Loucy (cell line): Measurements from ENCODE around the gene GRIN3B.

Source experiments
- H2AFZ ChIP-seq: fragments of 200-600 bp; sonication (generic); 2 replicates; pipeline ENCODE4 v1.6.0; 2016; ENCODE audit warnings: antibody characterized with exemption, mild to moderate bottlenecking, low read length, moderate library complexity
- H3F3A ChIP-seq: fragments of 200-600 bp; 2 replicates; pipeline ENCODE4 v1.6.0; 2016; ENCODE audit warnings: antibody characterized with exemption, low read depth, mild to moderate bottlenecking
- H3K27me3 ChIP-seq: fragments of 200-600 bp; sonication (generic); 2 replicates; pipeline ENCODE4 v1.6.1; 2014; ENCODE audit warnings: low read length, mild to moderate bottlenecking; ENCODE audit not compliant: insufficient read depth, poor library complexity, severe bottlenecking
- H3K36me3 ChIP-seq: fragments of 200-600 bp; sonication (generic); 2 replicates; pipeline ENCODE4 v1.6.1; 2016; ENCODE audit warnings: low read length; ENCODE audit not compliant: insufficient read depth
- H3K4me1 ChIP-seq: fragments of 200-600 bp; sonication (generic); 2 replicates; pipeline ENCODE4 v1.5.1; 2014; ENCODE audit warnings: low read length, mild to moderate bottlenecking; ENCODE audit not compliant: insufficient read depth, poor library complexity, severe bottlenecking
- H3K4me2 ChIP-seq: fragments of 200-600 bp; sonication (generic); 2 replicates; pipeline ENCODE4 v1.6.0; 2014; ENCODE audit warnings: antibody characterized with exemption, low read length, low read depth, mild to moderate bottlenecking; ENCODE audit not compliant: poor library complexity, severe bottlenecking
- H3K4me3 ChIP-seq: fragments of 200-600 bp; sonication (generic); 2 replicates; pipeline ENCODE4 v1.5.1; 2014; ENCODE audit warnings: low read length, mild to moderate bottlenecking, mixed read lengths; ENCODE audit not compliant: poor library complexity, severe bottlenecking
- H3K79me2 ChIP-seq: fragments of 200-600 bp; sonication (generic); 2 replicates; pipeline ENCODE4 v1.6.1; 2014; ENCODE audit warnings: low read length; ENCODE audit not compliant: insufficient read depth
- H3K9ac ChIP-seq: fragments of 200-600 bp; sonication (generic); 2 replicates; pipeline ENCODE4 v1.6.0; 2014; ENCODE audit warnings: mild to moderate bottlenecking, low read depth, low read length, moderate library complexity; ENCODE audit not compliant: poor library complexity, severe bottlenecking
- H3K9me2 ChIP-seq: fragments of 200-600 bp; sonication (generic); replicated peaks from 2 replicates; pipeline ENCODE4 v1.6.1; 2016; ENCODE audit warnings: low read depth, low read length, mixed read lengths
- H3K9me3 ChIP-seq: fragments of 200-600 bp; sonication (generic); 2 replicates; pipeline ENCODE4 v1.6.1; 2014; ENCODE audit warnings: mild to moderate bottlenecking, antibody characterized with exemption, low read length, low read depth; ENCODE audit not compliant: insufficient read depth
- H4K20me1 ChIP-seq: fragments of 200-600 bp; sonication (generic); 2 replicates; pipeline ENCODE4 v1.6.0; 2014; ENCODE audit warnings: antibody characterized with exemption, low read length, mild to moderate bottlenecking; ENCODE audit not compliant: insufficient read depth, poor library complexity, severe bottlenecking
- EZH2phosphoT487 ChIP-seq: fragments of 200-600 bp; IDR thresholded peaks from 2 replicates; pipeline ENCODE4 v1.6.1; 2018; ENCODE audit warnings: antibody characterized with exemption, mild to moderate bottlenecking, moderate library complexity, borderline replicate concordance
- TF ChIP-seq, protein P1 (sequence below): fragments of 200-600 bp; sonication (generic); conservative IDR thresholded peaks from 2 replicates; pipeline ENCODE4 v1.5.1; 2014; ENCODE audit warnings: mild to moderate bottlenecking, antibody characterized with exemption, low read length

The GRIN3B gene

DNA sequence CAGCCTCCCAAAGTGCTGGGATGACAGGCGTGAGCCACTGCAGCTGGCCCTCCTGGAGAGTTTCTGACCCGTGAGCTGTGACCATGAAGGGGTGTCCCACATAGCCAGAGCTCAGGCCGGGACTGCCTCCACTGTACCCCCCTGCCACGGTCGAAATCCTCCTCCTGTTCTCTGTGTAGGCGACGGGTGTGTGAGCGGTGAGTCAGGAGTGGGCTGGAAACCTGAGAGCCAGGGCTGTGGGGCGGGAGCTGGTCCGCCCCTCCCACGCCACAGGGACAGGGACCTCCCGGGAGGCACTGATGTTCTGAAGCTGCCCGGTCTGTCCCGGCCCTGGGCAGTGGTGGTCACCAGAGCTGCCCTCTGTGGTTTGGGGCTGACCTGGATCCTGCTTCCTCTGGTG, 12.1 kb upstream of the GRIN3B start:
- no peak overlapping the region for H2AFZ ChIP-seq
- TF ChIP-seq EZH2phosphoT487: no peak
- TF ChIP-seq, protein P1, sequence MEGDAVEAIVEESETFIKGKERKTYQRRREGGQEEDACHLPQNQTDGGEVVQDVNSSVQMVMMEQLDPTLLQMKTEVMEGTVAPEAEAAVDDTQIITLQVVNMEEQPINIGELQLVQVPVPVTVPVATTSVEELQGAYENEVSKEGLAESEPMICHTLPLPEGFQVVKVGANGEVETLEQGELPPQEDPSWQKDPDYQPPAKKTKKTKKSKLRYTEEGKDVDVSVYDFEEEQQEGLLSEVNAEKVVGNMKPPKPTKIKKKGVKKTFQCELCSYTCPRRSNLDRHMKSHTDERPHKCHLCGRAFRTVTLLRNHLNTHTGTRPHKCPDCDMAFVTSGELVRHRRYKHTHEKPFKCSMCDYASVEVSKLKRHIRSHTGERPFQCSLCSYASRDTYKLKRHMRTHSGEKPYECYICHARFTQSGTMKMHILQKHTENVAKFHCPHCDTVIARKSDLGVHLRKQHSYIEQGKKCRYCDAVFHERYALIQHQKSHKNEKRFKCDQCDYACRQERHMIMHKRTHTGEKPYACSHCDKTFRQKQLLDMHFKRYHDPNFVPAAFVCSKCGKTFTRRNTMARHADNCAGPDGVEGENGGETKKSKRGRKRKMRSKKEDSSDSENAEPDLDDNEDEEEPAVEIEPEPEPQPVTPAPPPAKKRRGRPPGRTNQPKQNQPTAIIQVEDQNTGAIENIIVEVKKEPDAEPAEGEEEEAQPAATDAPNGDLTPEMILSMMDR: no peak
- no peaks in the 10 kb centered on the region for H3K9me2 ChIP-seq
- no peaks in the 10 kb centered on the region; the same call in 1 of the 2 replicates for H3K36me3 ChIP-seq
- peaks cover 19% of the 10 kb centered on the region for H3K4me1 ChIP-seq
- H4K20me1 ChIP-seq: no peaks in the 10 kb centered on the region
- no peak overlapping the region for H3K4me2 ChIP-seq
- peaks cover 20% of the 10 kb centered on the region for H3K79me2 ChIP-seq
- no peaks in the 10 kb centered on the region; the same call in 1 of the 2 replicates for H3F3A ChIP-seq
- H3K9ac ChIP-seq: no peak overlapping the region
- no peaks in the 10 kb centered on the region for H3K9me3 ChIP-seq
- no peak overlapping the region for H3K4me3 ChIP-seq
- no peaks in the 10 kb centered on the region for H3K27me3 ChIP-seq

GRCh38 chr19:988510-988909, 11.7 kb upstream of the GRIN3B start:
- no peaks in the 10 kb centered on the region for H4K20me1 ChIP-seq
- H3K9me3 ChIP-seq: no peaks in the 10 kb centered on the region
- no peak overlapping the region for H3K4me2 ChIP-seq
- no peak overlapping the region for H3K9ac ChIP-seq
- H3K27me3 ChIP-seq: no peaks in the 10 kb centered on the region
- TF ChIP-seq EZH2phosphoT487: no peak
- TF ChIP-seq, protein P1: no peak
- no peaks in the 10 kb centered on the region; the same call in 1 of the 2 replicates for H3K36me3 ChIP-seq
- no peak overlapping the region for H2AFZ ChIP-seq
- H3K79me2 ChIP-seq: peaks cover 20% of the 10 kb centered on the region
- no peaks in the 10 kb centered on the region; the same call in 1 of the 2 replicates for H3F3A ChIP-seq
- no peak overlapping the region for H3K4me3 ChIP-seq
- no peaks in the 10 kb centered on the region for H3K9me2 ChIP-seq
- peaks cover 16% of the 10 kb centered on the region for H3K4me1 ChIP-seq

GRCh38 chr19:989381-990081, 10.7 kb upstream of the GRIN3B start:
- no peak for TF ChIP-seq EZH2phosphoT487
- TF ChIP-seq, protein P1: peak; percentile 37
- H3K36me3 ChIP-seq: no peaks in the 10 kb centered on the region; the same call in 1 of the 2 replicates
- H4K20me1 ChIP-seq: no peaks in the 10 kb centered on the region

More at GRCh38 chr19:989381-990081, 10.7 kb upstream of the GRIN3B start:
- no peak overlapping the region for H2AFZ ChIP-seq
- no peaks in the 10 kb centered on the region for H3K9me2 ChIP-seq
- H3K79me2 ChIP-seq: peaks cover 17% of the 10 kb centered on the region
- no peak overlapping the region for H3K4me3 ChIP-seq
- no peak overlapping the region for H3K4me2 ChIP-seq
- no peaks in the 10 kb centered on the region for H3K9me3 ChIP-seq
- no peaks in the 10 kb centered on the region for H3K27me3 ChIP-seq
- H3F3A ChIP-seq: no peaks in the 10 kb centered on the region; the same call in 1 of the 2 replicates
- no peak overlapping the region for H3K9ac ChIP-seq
- H3K4me1 ChIP-seq: peaks cover 11% of the 10 kb centered on the region
